ENCODE results near the gene TENM3. TPM values are rescaled to one million over a fixed set of nuclear protein-coding genes. Genes with fewer than 3 reads are reported as not detected.

TENM3 gene
- total and polyA plus RNA-seq, 2 of the 8 experiments (the other 6 are each of a cell fraction or from before 2014, with no cell fraction given): 36.9 to 69.3 TPM

DNA sequence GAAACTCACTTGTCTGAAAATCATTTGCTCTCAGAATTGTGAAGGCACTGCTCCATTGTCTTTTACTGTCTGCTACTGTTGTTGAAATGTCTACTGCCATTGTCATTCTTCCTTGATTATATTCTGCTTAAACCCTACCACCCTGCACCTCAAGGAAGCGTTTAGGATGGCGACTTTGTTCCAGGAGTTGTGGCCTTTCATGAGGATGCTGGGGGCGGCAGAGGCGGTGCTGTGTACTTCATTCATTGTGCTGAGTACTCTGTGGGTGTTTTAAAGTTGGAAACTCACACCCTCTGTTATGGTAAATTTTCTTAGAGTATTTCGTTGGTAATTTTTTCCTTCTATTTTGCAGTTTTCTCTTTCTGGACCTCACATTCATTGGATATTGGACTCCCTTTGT, 258.9 kb downstream of the TENM3 start:
- Histone ChIP-seq H4K8ac (ENCODE audit: extremely low read depth, insufficient read depth, low read length) (no peak overlapping the region), H4K20me1 (replicated peaks in 1 of 2; ENCODE audit: control insufficient read depth in 1 of 2, insufficient read depth in 2 of 2, low read length in 2 of 2) (no peaks in the 10 kb centered on the region), H4K91ac (replicated peaks; ENCODE audit: insufficient read length, low read length) (no peak overlapping the region), H3K9ac (replicated peaks in 1 of 4; ENCODE audit: extremely low read depth in 1 of 4, low read depth in 3 of 4, low read length in 3 of 4) (no peak overlapping the region), H2BK5ac (ENCODE audit: low read depth, low read length) (no peak overlapping the region), H3K36me3 (ENCODE audit: control insufficient read depth in 2 of 4, insufficient read depth in 4 of 4, low read length in 3 of 4) (no peaks in the 10 kb centered on the region), H3K23me2 (ENCODE audit: low read depth, low read length) (no peaks in the 10 kb centered on the region), H3K14ac (ENCODE audit: insufficient read length) (no peak overlapping the region), H3K79me1 (ENCODE audit: low read depth, low read length) (no peaks in the 10 kb centered on the region; the same call in 1 of the 2 replicates), H2BK120ac (replicated peaks; ENCODE audit: low read depth, low read length) (no peak overlapping the region), H2BK20ac (ENCODE audit: low read length) (no peak overlapping the region), H3K4me1 (replicated peaks in 1 of 4; ENCODE audit: control insufficient read depth in 3 of 4, insufficient read depth in 4 of 4, low read length in 3 of 4) (peaks cover 2 to 27% (median 15%) of the 10 kb centered on the region in 4 experiments; a peak in 5 of 7 replicates), H3K79me2 (ENCODE audit: control insufficient read depth in 1 of 2, insufficient read depth in 2 of 2, low read length in 2 of 2) (peaks cover 0 to 77% of the 10 kb centered on the region in 2 experiments; a peak in 2 of 4 replicates), H3K56ac (replicated peaks; ENCODE audit: insufficient read length, low read depth, low read length) (no peak overlapping the region), H3K4me2 (ENCODE audit: insufficient read depth in 1 of 2, low read depth in 2 of 2, low read length in 2 of 2) (peak overlapping the region; percentile 8 to 19; a peak in 1 of 4 replicates), H3K23ac (ENCODE audit: insufficient read length) (no peak overlapping the region), H2BK15ac (ENCODE audit: low read length) (no peak overlapping the region; the same call in 1 of the 2 replicates), H2AFZ (ENCODE audit: low read length) (no peak overlapping the region), H3K27me3 (replicated peaks in 1 of 4; ENCODE audit: control insufficient read depth in 3 of 4, extremely low read depth in 1 of 4, insufficient read depth in 3 of 4, low read length in 3 of 4) (no peaks in the 10 kb centered on the region), H4K5ac (ENCODE audit: insufficient read length, low read depth, low read length) (no peak overlapping the region), H3K18ac (ENCODE audit: extremely low read depth, low read length) (no peak overlapping the region), H3K9me3 (ENCODE audit: insufficient read depth in 2 of 2, low read depth in 1 of 2, low read length in 1 of 2) (no peaks in the 10 kb centered on the region), H3K27ac (ENCODE audit: low read depth, low read length) (no peak overlapping the region), H2BK12ac (ENCODE audit: low read depth, low read length) (no peak overlapping the region), H3K4ac (replicated peaks; ENCODE audit: insufficient read length, low read depth, low read length) (no peak overlapping the region), H2AK5ac (ENCODE audit: low read depth, low read length) (peak overlapping the region; percentile 93; the same call in 1 of the 2 replicates), H3K4me3 (ENCODE audit: extremely low read depth in 1 of 4, insufficient read depth in 2 of 4, low read depth in 3 of 4, low read length in 4 of 4) (no peak overlapping the region)
- 46% methylated on average over 5 of the region's 5 CpGs; no CpG with 5 or more reads in 1 of the 2 experiments for WGBS, 2 experiments (ENCODE audit: extremely low coverage in 1 of 2, insufficient coverage in 1 of 2, insufficient read length in 1 of 2, insufficient replicate concordance in 2 of 2, low coverage in 1 of 2, low lambda C conversion rate in 2 of 2, missing lambda C conversion rate in 1 of 2)
- ChIA-PET CTCF (ENCODE audit: partially characterized antibody) (no interaction called here), POLR2A (ENCODE audit: partially characterized antibody) (no interaction called here)
- no peak for DNase-seq (ENCODE audit: low read depth in 1 of 2, low spot score in 2 of 2)
- no peak for FAIRE-seq
- TF ChIP-seq KDM1A (IDR thresholded peaks at IDR 0.05; ENCODE audit: borderline replicate concordance, low read length) (no peak), BCL11A (IDR thresholded peaks at IDR 0.05; ENCODE audit: low read depth in 2 of 2, low read length in 2 of 2) (no peak), GABPA (IDR thresholded peaks at IDR 0.05; ENCODE audit: borderline replicate concordance, insufficient read depth, low read length) (no peak), HDAC2 (IDR thresholded peaks at IDR 0.05; ENCODE audit: borderline replicate concordance in 1 of 2, low read depth in 2 of 2, low read length in 2 of 2) (no peak), SIX5 (IDR thresholded peaks at IDR 0.05; ENCODE audit: low read depth, low read length) (no peak), USF2 (IDR thresholded peaks at IDR 0.05; ENCODE audit: low read length) (no peak), RNF2 (IDR thresholded peaks at IDR 0.05; ENCODE audit: borderline replicate concordance, low read depth, low read length, missing control alignments, poor library complexity, severe bottlenecking) (no peak), CHD1 (IDR thresholded peaks at IDR 0.05; ENCODE audit: low read depth, low read length) (no peak)
- TF ChIP-seq, protein P1, sequence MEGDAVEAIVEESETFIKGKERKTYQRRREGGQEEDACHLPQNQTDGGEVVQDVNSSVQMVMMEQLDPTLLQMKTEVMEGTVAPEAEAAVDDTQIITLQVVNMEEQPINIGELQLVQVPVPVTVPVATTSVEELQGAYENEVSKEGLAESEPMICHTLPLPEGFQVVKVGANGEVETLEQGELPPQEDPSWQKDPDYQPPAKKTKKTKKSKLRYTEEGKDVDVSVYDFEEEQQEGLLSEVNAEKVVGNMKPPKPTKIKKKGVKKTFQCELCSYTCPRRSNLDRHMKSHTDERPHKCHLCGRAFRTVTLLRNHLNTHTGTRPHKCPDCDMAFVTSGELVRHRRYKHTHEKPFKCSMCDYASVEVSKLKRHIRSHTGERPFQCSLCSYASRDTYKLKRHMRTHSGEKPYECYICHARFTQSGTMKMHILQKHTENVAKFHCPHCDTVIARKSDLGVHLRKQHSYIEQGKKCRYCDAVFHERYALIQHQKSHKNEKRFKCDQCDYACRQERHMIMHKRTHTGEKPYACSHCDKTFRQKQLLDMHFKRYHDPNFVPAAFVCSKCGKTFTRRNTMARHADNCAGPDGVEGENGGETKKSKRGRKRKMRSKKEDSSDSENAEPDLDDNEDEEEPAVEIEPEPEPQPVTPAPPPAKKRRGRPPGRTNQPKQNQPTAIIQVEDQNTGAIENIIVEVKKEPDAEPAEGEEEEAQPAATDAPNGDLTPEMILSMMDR (IDR thresholded peaks at IDR 0.05; ENCODE audit: control extremely low read depth in 1 of 3, insufficient read depth in 1 of 3, low read depth in 1 of 3, low read length in 3 of 3): no peak
